ACC112 (cell line): ENCODE data around the gene IGSF6.
A peak's percentile ranks its signal among the peaks of the same experiment; 100 is the strongest.

ENCODE experiments used
- H2AFZ ChIP-seq: fragments of 200-600 bp; sonication (generic); one replicate; pipeline ENCODE4 v1.6.0; 2017; ENCODE audit warnings: antibody characterized with exemption, low read length; ENCODE audit not compliant: unreplicated experiment
- H3K27ac ChIP-seq: fragments of 200-600 bp; sonication (generic); 2 replicates; pipeline ENCODE4 v1.5.1; 2014; ENCODE audit warnings: low read depth, mild to moderate bottlenecking, antibody characterized with exemption, low read length, moderate library complexity
- H3K27me3 ChIP-seq: fragments of 200-600 bp; sonication (generic); 2 replicates; pipeline ENCODE4 v1.6.1; 2014; ENCODE audit warnings: mild to moderate bottlenecking, antibody characterized with exemption, low read length, moderate library complexity, mixed read lengths; ENCODE audit not compliant: insufficient read depth
- H3K36me3 ChIP-seq: fragments of 200-600 bp; sonication (generic); 2 replicates; pipeline ENCODE4 v1.6.1; 2016; ENCODE audit warnings: mild to moderate bottlenecking, antibody characterized with exemption, low read length, moderate library complexity, mixed read lengths; ENCODE audit not compliant: insufficient read depth
- H3K4me1 ChIP-seq: fragments of 200-600 bp; sonication (generic); one replicate; pipeline ENCODE4 v1.6.1; 2016; ENCODE audit warnings: low read length, mixed read lengths; ENCODE audit not compliant: insufficient read depth, unreplicated experiment, control insufficient read depth
- H3K4me3 ChIP-seq: fragments of 200-600 bp; sonication (generic); 2 replicates; pipeline ENCODE4 v1.5.1; 2014; ENCODE audit warnings: mild to moderate bottlenecking, low read depth, low read length
- H3K79me2 ChIP-seq: fragments of 200-600 bp; sonication (generic); one replicate; pipeline ENCODE4 v1.6.0; 2016; ENCODE audit warnings: low read length; ENCODE audit not compliant: control insufficient read depth, unreplicated experiment, insufficient read depth

Gene IGSF6

DNA sequence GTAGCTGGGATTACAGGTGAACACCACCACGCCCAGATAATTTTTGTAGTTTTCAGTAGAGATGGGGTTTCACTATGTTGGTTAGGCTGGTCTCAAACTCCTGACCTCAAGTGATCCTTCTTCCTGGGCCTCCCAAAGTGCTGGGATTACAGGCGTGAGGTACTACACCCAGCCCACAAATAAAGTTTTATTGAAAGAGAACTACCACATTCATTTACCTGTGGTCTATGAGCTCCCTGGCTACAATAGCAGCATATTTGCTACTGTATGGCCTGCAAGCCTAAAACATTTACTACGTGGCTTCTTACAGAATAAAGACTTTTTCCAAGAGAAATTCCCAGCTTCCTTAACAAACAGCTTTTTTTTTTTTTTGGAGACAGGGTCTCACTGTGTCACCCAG is 49.6 kb downstream of the IGSF6 start:
- no peaks in the 10 kb centered on the region for H3K36me3 ChIP-seq
- H3K27me3 ChIP-seq = no peaks in the 10 kb centered on the region
- peaks cover 82% of the 10 kb centered on the region for H3K79me2 ChIP-seq
- peaks cover 41% of the 10 kb centered on the region for H3K4me1 ChIP-seq
- no peak overlapping the region for H2AFZ ChIP-seq
- H3K27ac ChIP-seq = no peak overlapping the region
- peak overlapping the region; percentile 90; the same call in 1 of the 2 replicates for H3K4me3 ChIP-seq

DNA sequence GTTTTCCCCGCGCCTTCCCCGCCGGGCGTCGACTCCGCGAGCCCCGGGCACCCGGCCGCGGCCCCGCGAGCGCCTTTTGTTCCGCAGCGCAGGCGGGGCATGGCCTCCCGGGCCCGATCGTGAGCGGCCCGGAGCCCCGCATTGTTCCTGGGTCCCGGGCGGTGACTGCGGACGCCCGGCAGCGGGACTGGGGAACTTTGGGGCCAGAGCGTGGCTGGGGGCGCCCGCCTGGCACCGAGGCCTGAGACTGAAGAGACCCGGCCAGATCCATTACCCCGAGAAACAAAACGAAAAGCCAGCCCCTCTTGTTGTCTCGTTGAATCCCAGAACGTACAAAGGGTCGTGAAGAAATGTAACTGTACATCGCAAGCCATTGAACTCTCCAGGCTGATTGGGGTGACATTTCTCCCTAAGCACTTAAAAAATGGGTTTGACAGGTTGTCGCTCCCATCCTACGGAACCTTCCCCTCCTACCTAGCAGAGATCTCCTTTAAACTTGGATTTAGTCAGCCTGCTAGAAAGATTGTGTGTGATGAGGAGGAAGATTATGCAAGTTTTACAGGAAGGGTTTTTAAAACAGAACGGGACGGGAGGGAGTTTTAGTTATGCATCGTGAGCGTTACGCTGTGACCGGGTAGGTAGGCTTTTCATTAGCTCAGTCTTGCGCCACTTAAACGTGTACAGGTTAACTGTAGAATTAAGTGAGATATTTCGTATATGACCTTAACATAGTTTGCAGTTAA is 52.2 kb downstream of the IGSF6 start:
- Histone ChIP-seq H3K4me3 (peak overlapping the region; percentile 90), H3K36me3 (no peaks in the 10 kb centered on the region), H3K27ac (peak overlapping the region; percentile 77), H3K79me2 (peaks cover 58% of the 10 kb centered on the region), H2AFZ (peak overlapping the region; percentile 67), H3K4me1 (peaks cover 41% of the 10 kb centered on the region), H3K27me3 (no peaks in the 10 kb centered on the region)

DNA sequence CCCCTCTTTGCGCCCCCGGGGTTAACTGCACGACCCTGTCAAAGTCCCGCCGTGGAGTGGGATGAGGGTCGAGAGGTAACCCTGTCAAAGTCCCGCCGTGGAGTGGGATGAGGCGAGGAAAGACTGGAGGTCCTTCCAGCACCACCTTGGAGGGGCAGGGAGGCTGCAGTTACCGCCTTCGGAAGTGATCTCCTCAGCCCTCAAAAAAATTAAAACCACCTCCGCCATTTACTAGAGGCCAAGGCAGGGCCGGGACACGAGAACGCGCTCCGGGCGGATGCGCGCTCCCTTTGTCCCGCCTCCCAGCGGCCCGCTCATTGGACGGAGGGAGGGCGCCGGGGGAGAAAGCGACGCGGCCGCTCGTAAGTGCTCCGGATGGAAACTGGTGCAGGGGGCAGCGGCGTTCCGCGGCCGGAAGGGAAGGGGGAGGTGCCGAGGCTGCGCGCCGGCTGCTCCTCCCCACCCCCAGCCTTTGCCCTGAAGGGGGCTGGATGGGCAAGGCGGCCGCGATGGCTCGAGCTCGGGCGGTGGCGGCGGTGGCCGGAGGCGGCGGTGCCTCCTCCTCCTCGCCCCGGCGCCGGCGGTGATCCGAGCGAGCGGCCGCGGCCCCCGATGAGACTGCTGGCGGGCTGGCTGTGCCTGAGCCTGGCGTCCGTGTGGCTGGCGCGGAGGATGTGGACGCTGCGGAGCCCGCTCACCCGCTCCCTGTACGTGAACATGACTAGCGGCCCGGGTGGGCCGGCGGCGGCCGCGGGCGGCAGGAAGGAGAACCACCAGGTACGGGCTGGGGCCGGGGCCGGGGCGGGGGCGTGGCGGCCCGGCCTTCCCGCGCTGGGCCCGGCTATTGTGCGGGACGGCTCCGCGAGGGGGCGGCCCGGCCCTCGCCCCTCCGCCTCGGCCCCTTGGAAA is 53.0 kb downstream of the IGSF6 start, which contains the start of gene METTL9:
TSS of gene METTL9 (plus strand) at position 456 of the 909 bp plus-strand sequence. CDS start at position 613, 157 bp downstream.
- Histone ChIP-seq H2AFZ (peak within 1 kb of the TSS; percentile 83), H3K27me3 (no peaks in the 10 kb centered on the region), H3K36me3 (no peaks in the 10 kb centered on the region), H3K4me1 (peaks cover 38% of the 10 kb centered on the region), H3K4me3 (peak within 1 kb of the TSS; percentile 90), H3K79me2 (peaks cover 50% of the 10 kb centered on the region), H3K27ac (peak within 1 kb of the TSS; percentile 77)

DNA sequence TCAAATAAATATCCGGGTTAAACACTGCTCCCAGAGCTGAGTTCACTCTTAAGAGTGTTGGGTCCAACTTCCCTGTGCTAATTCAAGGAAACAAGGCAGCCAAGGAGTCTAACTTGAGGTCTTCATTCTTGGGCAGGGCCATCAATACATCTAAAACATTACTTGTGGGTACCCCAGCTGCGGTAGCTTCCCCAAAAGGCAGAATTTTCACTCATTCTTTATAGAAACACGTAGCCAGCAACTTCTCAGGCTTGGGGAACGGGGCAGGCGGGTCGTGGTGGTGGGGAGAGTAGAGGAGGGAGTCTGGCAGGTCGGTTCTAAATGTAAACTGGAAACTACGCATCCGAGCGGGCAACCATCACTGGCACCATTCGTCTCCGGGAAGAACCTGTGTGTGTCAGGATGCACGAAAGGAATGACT is 53.7 kb downstream of the IGSF6 start:
- Histone ChIP-seq H3K4me1 (peaks cover 32% of the 10 kb centered on the region), H2AFZ (peak overlapping the region; percentile 83), H3K27me3 (no peaks in the 10 kb centered on the region), H3K4me3 (peak overlapping the region; percentile 90), H3K36me3 (no peaks in the 10 kb centered on the region), H3K27ac (peak overlapping the region; percentile 30), H3K79me2 (peaks cover 43% of the 10 kb centered on the region)

DNA sequence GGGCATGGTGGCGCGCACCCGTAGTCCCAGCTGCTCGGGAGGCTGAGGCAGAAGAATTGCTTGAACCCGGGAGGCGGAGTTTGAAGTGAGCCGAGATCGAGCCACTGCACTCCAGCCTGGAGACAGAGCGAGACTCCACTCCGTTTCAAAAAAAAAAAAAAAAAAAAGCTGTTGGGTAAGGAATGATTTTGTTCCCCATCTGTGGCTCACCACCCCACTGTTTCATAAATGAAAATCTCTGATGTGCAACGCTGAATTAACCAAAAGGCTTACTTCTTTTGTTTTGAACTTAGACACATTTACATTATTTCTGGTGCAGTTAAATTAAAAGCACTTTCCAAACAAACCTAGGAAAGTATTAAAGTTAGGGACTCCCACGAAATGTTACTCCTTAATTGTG is 54.2 kb downstream of the IGSF6 start:
- Histone ChIP-seq H3K36me3 (no peaks in the 10 kb centered on the region), H3K27me3 (no peaks in the 10 kb centered on the region), H3K4me3 (peak overlapping the region; percentile 90), H2AFZ (peak overlapping the region; percentile 83), H3K4me1 (peaks cover 27% of the 10 kb centered on the region), H3K79me2 (peaks cover 38% of the 10 kb centered on the region), H3K27ac (0 out of 2 replicates have a peak overlapping the region, but pooled peaks have one; percentile 30)

DNA sequence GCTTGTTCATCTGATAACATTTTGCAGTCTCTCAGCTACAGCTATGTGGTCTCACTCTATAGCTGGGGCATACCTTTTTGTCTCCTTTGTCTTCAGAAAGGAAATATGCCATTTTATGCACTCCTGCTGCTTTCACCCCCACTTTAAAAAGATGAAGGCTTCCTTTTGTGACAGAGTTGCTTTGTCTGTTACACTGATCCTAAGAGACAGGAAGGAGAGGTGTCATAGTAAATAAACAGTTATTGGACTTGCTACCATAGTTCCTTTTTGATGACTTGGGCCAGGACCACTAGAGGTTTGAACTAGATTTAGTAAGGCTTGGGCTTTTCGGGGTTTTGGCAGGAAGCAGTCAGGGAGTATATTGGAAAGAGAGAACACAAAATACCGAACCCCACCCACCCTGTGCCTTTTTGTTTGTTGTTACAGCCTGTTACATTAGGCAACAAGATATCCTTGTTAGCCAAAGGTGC is 54.8 kb downstream of the IGSF6 start:
- Histone ChIP-seq H3K36me3 (no peaks in the 10 kb centered on the region), H3K27me3 (no peaks in the 10 kb centered on the region), H3K79me2 (peaks cover 32% of the 10 kb centered on the region), H3K27ac (no peak overlapping the region), H3K4me1 (peaks cover 21% of the 10 kb centered on the region), H3K4me3 (no peak overlapping the region), H2AFZ (no peak overlapping the region)

DNA sequence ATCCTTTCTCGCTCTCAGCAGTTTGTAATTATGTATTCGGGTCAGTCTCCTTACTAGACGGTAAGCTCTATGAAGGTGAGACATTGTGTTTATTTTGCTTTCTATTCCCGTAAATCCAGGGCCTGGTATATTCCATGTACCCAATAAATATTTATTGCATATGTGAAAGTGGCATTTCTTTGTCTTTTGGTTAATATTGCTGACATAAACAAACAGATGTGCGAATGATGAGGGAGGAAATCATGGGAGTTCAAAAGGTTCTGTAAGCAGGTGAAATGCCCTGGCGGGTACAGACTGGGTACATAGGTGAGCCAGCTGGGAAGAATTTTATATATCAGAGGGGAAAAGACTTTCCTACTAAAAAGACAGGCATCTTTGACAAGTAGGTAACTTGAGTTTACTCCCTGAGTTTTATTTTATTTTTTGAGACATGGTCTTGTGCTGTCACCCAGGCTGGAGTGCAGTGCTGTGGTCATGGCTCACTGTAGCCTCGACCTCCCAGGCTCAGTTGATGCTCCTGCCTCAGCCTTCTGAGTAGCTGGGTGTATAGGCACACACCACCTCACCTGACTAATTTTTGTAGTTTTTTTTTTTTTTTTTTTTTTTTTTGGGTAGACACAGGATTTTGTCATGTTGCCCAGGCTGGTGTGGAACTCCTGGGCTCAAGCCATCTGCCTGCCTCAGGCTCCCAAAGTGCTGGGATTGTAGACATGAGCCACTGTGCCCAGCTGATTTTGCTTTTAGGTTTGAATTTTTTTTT is 58.7 kb downstream of the IGSF6 start:
- Histone ChIP-seq H3K79me2 (no peaks in the 10 kb centered on the region), H3K4me3 (no peak overlapping the region), H2AFZ (no peak overlapping the region), H3K4me1 (peaks cover 24% of the 10 kb centered on the region), H3K36me3 (no peaks in the 10 kb centered on the region), H3K27me3 (no peaks in the 10 kb centered on the region), H3K27ac (no peak overlapping the region)

DNA sequence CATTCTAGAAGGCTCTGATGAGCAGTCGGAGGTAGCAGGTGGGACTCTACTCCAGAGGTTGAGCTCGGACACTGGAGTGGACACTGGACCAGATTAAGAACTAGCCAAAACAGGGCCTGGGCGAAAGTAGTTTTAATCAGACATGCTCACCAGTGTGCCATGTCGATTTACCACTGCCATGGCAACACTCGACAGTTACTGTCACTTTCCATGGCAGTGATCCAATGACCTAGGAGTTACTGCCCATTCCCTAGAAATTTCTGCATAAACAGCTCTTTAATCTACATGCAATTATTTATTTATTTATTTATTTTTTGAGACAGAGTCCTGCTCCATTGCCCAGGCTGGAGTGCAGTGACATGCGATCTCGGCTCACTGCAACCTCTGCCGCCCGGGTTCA is 60.2 kb downstream of the IGSF6 start:
- H3K36me3 ChIP-seq = no peaks in the 10 kb centered on the region
- H3K4me1 ChIP-seq = peaks cover 20% of the 10 kb centered on the region
- no peak overlapping the region for H3K27ac ChIP-seq
- H3K27me3 ChIP-seq = no peaks in the 10 kb centered on the region
- no peak overlapping the region for H3K4me3 ChIP-seq
- H3K79me2 ChIP-seq = no peaks in the 10 kb centered on the region
- H2AFZ ChIP-seq = no peak overlapping the region

DNA sequence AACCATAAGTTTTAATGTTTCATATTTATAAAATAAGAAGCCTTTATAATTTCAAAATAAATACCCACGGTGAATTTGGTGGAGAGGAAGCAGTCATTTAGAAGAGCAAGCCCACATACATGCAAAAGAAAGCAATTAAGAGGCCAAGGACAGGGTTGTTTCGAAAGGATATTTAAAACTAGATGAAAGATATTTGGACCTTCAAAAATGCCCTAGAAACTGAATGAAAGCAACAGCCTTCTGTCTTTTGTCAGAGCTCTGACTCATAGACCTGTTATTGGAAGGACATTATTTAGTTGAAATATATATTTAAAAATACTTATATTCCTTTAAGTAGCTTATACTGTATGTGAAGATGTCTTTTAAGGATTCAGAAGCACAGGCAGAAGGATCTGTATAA is 61.6 kb downstream of the IGSF6 start:
- Histone ChIP-seq H3K4me3 (0 out of 2 replicates have a peak overlapping the region, but pooled peaks have one; percentile 7), H3K27me3 (no peaks in the 10 kb centered on the region), H3K36me3 (no peaks in the 10 kb centered on the region), H3K4me1 (peaks cover 20% of the 10 kb centered on the region), H3K27ac (peak overlapping the region; percentile 62), H3K79me2 (no peaks in the 10 kb centered on the region), H2AFZ (peak overlapping the region; percentile 81)

DNA sequence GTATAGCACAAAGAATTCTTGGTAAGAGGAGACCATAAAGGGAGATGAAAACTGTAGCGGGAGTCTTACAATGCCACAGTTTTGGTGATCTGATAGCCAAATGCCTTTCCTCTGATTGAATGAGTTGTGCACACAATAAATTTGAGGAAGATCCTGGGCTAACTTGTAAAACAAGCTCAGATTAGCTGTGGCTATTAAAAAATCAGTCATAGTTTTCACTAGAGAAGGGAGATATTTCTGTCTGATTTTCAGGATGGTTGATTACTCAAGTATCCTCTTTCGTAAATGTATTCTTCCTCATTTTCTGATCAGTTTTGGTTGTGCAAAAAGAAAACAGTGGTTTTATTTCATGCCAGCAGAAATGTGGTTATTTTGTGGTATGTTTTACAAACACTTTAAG is 62.1 kb downstream of the IGSF6 start:
- Histone ChIP-seq H3K36me3 (no peaks in the 10 kb centered on the region), H3K4me1 (peaks cover 20% of the 10 kb centered on the region), H3K27me3 (no peaks in the 10 kb centered on the region), H3K27ac (peak overlapping the region; percentile 62), H3K4me3 (0 out of 2 replicates have a peak overlapping the region, but pooled peaks have one; percentile 7), H2AFZ (peak overlapping the region; percentile 75), H3K79me2 (no peaks in the 10 kb centered on the region)
